ENCODE measurements around the gene CLCN4. TPM values are rescaled to one million over a fixed set of nuclear protein-coding genes. Genes with fewer than 3 reads are reported as not detected.

The CLCN4 gene
- total and polyA plus RNA-seq, 10 of the 15 experiments (the other 5 are each of a cell fraction or from before 2014, with no cell fraction given) = 0.90 to 6.9 (median 2.9) TPM

GRCh38 chrX:10168226-10168625, 11.5 kb downstream of the CLCN4 start:
- H3K79me2 ChIP-seq (ENCODE audit: control insufficient read depth, insufficient read depth, low read length) = no peaks in the 10 kb centered on the region
- H3K27me3 ChIP-seq (replicated peaks in 1 of 2; ENCODE audit: control insufficient read depth in 2 of 2, insufficient read depth in 2 of 2, low read length in 1 of 2) = no peaks in the 10 kb centered on the region
- BruUV-seq (replicated peaks) = no TSS peak
- intact Hi-C loops (cut with micrococcal nuclease; ENCODE audit: unreplicated experiment) = loop anchor here (5.0 kb wide), 1 partner anchor 171 kb away; no protein-coding TSS in a partner anchor
- H3K4me1 ChIP-seq (ENCODE audit: control insufficient read depth, insufficient read depth, low read length) = peaks cover 17% of the 10 kb centered on the region
- H3K9me3 ChIP-seq (replicated peaks; ENCODE audit: control insufficient read depth, insufficient read depth, low read length) = no peaks in the 10 kb centered on the region
- 37% methylated on average over 9 of the region's 9 CpGs for WGBS (ENCODE audit: insufficient coverage, insufficient replicate concordance, low lambda C conversion rate, missing lambda C conversion rate)
- DNase-seq (ENCODE audit: low read depth, low spot score) (no peak), FAIRE-seq (no peak), ATAC-seq (no peak)
- no peaks in the 10 kb centered on the region for H4K20me1 ChIP-seq (ENCODE audit: control insufficient read depth, insufficient read depth)
- no peaks in the 10 kb centered on the region for H3K36me3 ChIP-seq (ENCODE audit: control insufficient read depth in 2 of 2, insufficient read depth in 2 of 2, low read length in 1 of 2)
- in situ Hi-C loops (cut with MboI) = no loop called here
- no peak overlapping the region for H3K4me2 ChIP-seq (ENCODE audit: control insufficient read depth, insufficient read depth)
- no peak overlapping the region for H3K4me3 ChIP-seq
- no peak overlapping the region for H3K27ac ChIP-seq (ENCODE audit: control insufficient read depth, insufficient read depth)
- H3K9ac ChIP-seq (ENCODE audit: control insufficient read depth, insufficient read depth, low read length) = no peak overlapping the region
- POLR2A ChIA-PET = interaction anchor here (0.5 kb wide), 1 partner anchor 193 kb away, joined by 4 read pairs; no protein-coding TSS in a partner anchor
- TF ChIP-seq ZNF24 (IDR thresholded peaks at IDR 0.05) (no peak), PAX5 (IDR thresholded peaks at IDR 0.05; ENCODE audit: borderline replicate concordance, low read depth, low read length) (no peak)
- H2AFZ ChIP-seq (ENCODE audit: control insufficient read depth, low read depth, low read length) = no peak overlapping the region
- RAD21 ChIA-PET (ENCODE audit: unreplicated experiment) = interaction anchor here (1.2 to 1.8 kb wide), 2 partner anchors 22 to 49 kb away, joined by 4 to 5 read pairs; no protein-coding TSS in a partner anchor
- CTCF ChIA-PET = interaction anchor here (1.2 to 3.7 kb wide), 3 partner anchors 22 to 49 kb away, joined by 4 to 23 read pairs (median 4); no protein-coding TSS in a partner anchor
- SMC1A ChIA-PET (ENCODE audit: uncharacterized antibody, unreplicated experiment) = interaction anchor here (0.9 to 1.9 kb wide), 6 partner anchors 8 to 49 kb away, joined by 3 to 5 read pairs (median 4); partner anchors contain the start of gene CLCN4

DNA sequence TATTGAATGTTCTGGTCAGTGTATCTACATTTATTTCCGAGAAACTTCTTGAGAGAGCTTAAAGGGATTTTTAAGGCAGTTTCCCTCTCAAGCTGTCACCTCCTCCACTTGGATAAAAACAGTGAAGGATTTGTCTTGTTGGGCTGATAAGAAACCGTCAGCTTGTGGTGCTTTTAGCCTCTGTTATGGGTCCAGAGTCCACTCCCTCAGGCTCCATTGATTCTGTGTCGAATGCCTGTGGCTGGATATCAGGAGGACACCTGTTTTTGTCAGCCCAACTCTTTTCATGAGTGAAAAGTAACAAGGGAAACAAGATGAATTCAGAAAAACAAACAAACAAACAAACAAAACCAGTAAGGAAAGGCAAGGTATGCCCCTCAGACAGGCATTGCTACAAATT, 12.4 kb downstream of the CLCN4 start:
- no TSS peak for BruUV-seq (replicated peaks)
- H3K27me3 ChIP-seq (replicated peaks in 1 of 2; ENCODE audit: control insufficient read depth in 2 of 2, insufficient read depth in 2 of 2, low read length in 1 of 2) = 0 out of 4 replicates have a peak, but pooled peaks cover 0 to under 1% of the 10 kb centered on the region in 2 experiments

More for the DNA sequence above, 12.4 kb downstream of the CLCN4 start:
- Histone ChIP-seq H3K4me2 (ENCODE audit: control insufficient read depth, insufficient read depth) (no peak overlapping the region), H3K9ac (ENCODE audit: control insufficient read depth, insufficient read depth, low read length) (no peak overlapping the region), H4K20me1 (ENCODE audit: control insufficient read depth, insufficient read depth) (no peaks in the 10 kb centered on the region), H3K27ac (ENCODE audit: control insufficient read depth, insufficient read depth) (no peak overlapping the region), H3K79me2 (ENCODE audit: control insufficient read depth, insufficient read depth, low read length) (no peaks in the 10 kb centered on the region), H2AFZ (ENCODE audit: control insufficient read depth, low read depth, low read length) (no peak overlapping the region), H3K9me3 (replicated peaks; ENCODE audit: control insufficient read depth, insufficient read depth, low read length) (no peaks in the 10 kb centered on the region), H3K4me3 (no peak overlapping the region), H3K4me1 (ENCODE audit: control insufficient read depth, insufficient read depth, low read length) (peaks cover 17% of the 10 kb centered on the region), H3K36me3 (ENCODE audit: control insufficient read depth in 2 of 2, insufficient read depth in 2 of 2, low read length in 1 of 2) (no peaks in the 10 kb centered on the region)
- no peak for FAIRE-seq
- in situ Hi-C loops (cut with MboI) = no loop called here
- ATAC-seq = no peak
- no peak for TF ChIP-seq TCF12 (IDR thresholded peaks at IDR 0.05; ENCODE audit: low read depth, low read length)
- no peak for TF ChIP-seq FOXK2 (IDR thresholded peaks at IDR 0.05)
- no peak for TF ChIP-seq NR2C2 (IDR thresholded peaks at IDR 0.05; ENCODE audit: borderline replicate concordance, control insufficient read depth, insufficient read length, low read depth)
- no peak for TF ChIP-seq RUNX3 (IDR thresholded peaks at IDR 0.05; ENCODE audit: low read length)
- no peak for TF ChIP-seq EED (IDR thresholded peaks at IDR 0.05; ENCODE audit: low read depth)
- TF ChIP-seq BHLHE40 (IDR thresholded peaks at IDR 0.05; ENCODE audit: borderline replicate concordance in 1 of 2, low read depth in 2 of 2, low read length in 1 of 2) = no peak
- no peak for TF ChIP-seq ZSCAN29 (IDR thresholded peaks at IDR 0.05)
- TF ChIP-seq RAD51 (IDR thresholded peaks at IDR 0.05) = no peak
- TF ChIP-seq WRNIP1 (IDR thresholded peaks at IDR 0.05; ENCODE audit: borderline replicate concordance, low read depth, low read length) = no peak
- no peak for TF ChIP-seq KLF5 (IDR thresholded peaks at IDR 0.05; ENCODE audit: partially characterized antibody)
- TF ChIP-seq TCF7 (IDR thresholded peaks at IDR 0.05; ENCODE audit: borderline replicate concordance) = no peak
- no peak for TF ChIP-seq RCOR1 (conservative IDR thresholded peaks at IDR 0.05; ENCODE audit: low read depth, low read length)
- TF ChIP-seq KAT2A (conservative IDR thresholded peaks at IDR 0.05; ENCODE audit: control insufficient read depth, low read depth, low read length) = no peak
- no peak for TF ChIP-seq RB1 (IDR thresholded peaks at IDR 0.05; ENCODE audit: borderline replicate concordance)
- WGBS (ENCODE audit: insufficient coverage, insufficient replicate concordance, low lambda C conversion rate, missing lambda C conversion rate) = 9% methylated on average over 3 of the region's 3 CpGs
- ChIA-PET SMC1A (ENCODE audit: uncharacterized antibody, unreplicated experiment) (interaction anchor here (0.9 to 1.5 kb wide), 3 partner anchors 12 to 48 kb away, joined by 3 to 4 read pairs (median 4); partner anchors contain the start of gene CLCN4), CTCF (interaction anchor here (1.2 to 3.7 kb wide), 3 partner anchors 10 to 49 kb away, joined by 4 to 23 read pairs (median 4); no protein-coding TSS in a partner anchor), RAD21 (ENCODE audit: unreplicated experiment) (interaction anchor here (1.2 to 1.8 kb wide), 2 partner anchors 21 to 50 kb away, joined by 4 to 5 read pairs; no protein-coding TSS in a partner anchor), POLR2A (no interaction called here)
- intact Hi-C loops (cut with micrococcal nuclease; ENCODE audit: unreplicated experiment) = loop anchor here (5.0 kb wide), 1 partner anchor 172 kb away; no protein-coding TSS in a partner anchor
- no peak for DNase-seq (ENCODE audit: low read depth, low spot score)

Data from GM12878 (cell line).